DOHH2 (cell line): Measurements from ENCODE around the gene TP53AIP1.

ENCODE experiments used
- H3F3A ChIP-seq: fragments of 200-600 bp; sonication (generic), shearing (Covaris generic); 2 replicates; pipeline ENCODE4 v1.6.0; 2016; ENCODE audit warnings: antibody characterized with exemption, mild to moderate bottlenecking; ENCODE audit not compliant: control insufficient read depth, insufficient read depth
- H3K27ac ChIP-seq: fragments of 200-600 bp; sonication (generic); 2 replicates; pipeline ENCODE4 v1.5.1; 2014; ENCODE audit warnings: low read depth, mild to moderate bottlenecking, low read length, moderate library complexity
- H3K27me3 ChIP-seq: fragments of 200-600 bp; sonication (generic); 2 replicates; pipeline ENCODE4 v1.6.1; 2014; ENCODE audit warnings: mild to moderate bottlenecking, low read length, mixed read lengths; ENCODE audit not compliant: control insufficient read depth
- H3K36me3 ChIP-seq: fragments of 200-600 bp; sonication (generic); 2 replicates; pipeline ENCODE4 v1.6.1; 2014; ENCODE audit warnings: mild to moderate bottlenecking, low read length, moderate library complexity, mixed read lengths; ENCODE audit not compliant: control insufficient read depth
- H3K4me1 ChIP-seq: fragments of 200-600 bp; sonication (generic); 2 replicates; pipeline ENCODE4 v1.6.1; 2014; ENCODE audit warnings: mild to moderate bottlenecking, low read length, mixed read lengths; ENCODE audit not compliant: control insufficient read depth
- H3K4me2 ChIP-seq: fragments of 200-600 bp; sonication (generic); 2 replicates; pipeline ENCODE4 v1.6.0; 2014; ENCODE audit warnings: mild to moderate bottlenecking, low read length, moderate library complexity
- H3K4me3 ChIP-seq: fragments of 200-600 bp; sonication (generic); 2 replicates; pipeline ENCODE4 v1.5.1; 2014; ENCODE audit warnings: mild to moderate bottlenecking, low read length, mixed read lengths
- H3K79me2 ChIP-seq: fragments of 200-600 bp; sonication (generic); 2 replicates; pipeline ENCODE4 v1.6.1; 2014; ENCODE audit warnings: mild to moderate bottlenecking, low read length, mixed read lengths; ENCODE audit not compliant: control insufficient read depth
- H3K9me2 ChIP-seq: fragments of 200-600 bp; sonication (generic); replicated peaks from 2 replicates; pipeline ENCODE4 v1.6.1; 2014; ENCODE audit warnings: mild to moderate bottlenecking, low read length, mixed read lengths; ENCODE audit not compliant: control insufficient read depth
- H3K9me3 ChIP-seq: fragments of 200-600 bp; sonication (generic); 2 replicates; pipeline ENCODE4 v1.6.1; 2014; ENCODE audit warnings: antibody characterized with exemption, low read length, mixed read lengths; ENCODE audit not compliant: control insufficient read depth, insufficient read depth
- H4K20me1 ChIP-seq: fragments of 200-600 bp; sonication (generic); 2 replicates; pipeline ENCODE4 v1.6.0; 2014; ENCODE audit warnings: low read depth, mild to moderate bottlenecking, antibody characterized with exemption, low read length, moderate library complexity; ENCODE audit not compliant: control insufficient read depth, insufficient read depth
- EZH2phosphoT487 ChIP-seq: fragments of 200-600 bp; sonication (generic); IDR thresholded peaks from 2 replicates; pipeline ENCODE4 v1.6.1; 2017; ENCODE audit warnings: borderline replicate concordance, mild to moderate bottlenecking, antibody characterized with exemption, low read length, moderate library complexity, mixed read lengths
- TF ChIP-seq, protein P1 (sequence below): fragments of 200-600 bp; sonication (generic); IDR thresholded peaks from one replicate; pipeline ENCODE4 v1.5.1; 2014; ENCODE audit warnings: antibody characterized with exemption, mild to moderate bottlenecking, low read depth, low read length; ENCODE audit not compliant: poor library complexity, severe bottlenecking

The TP53AIP1 gene

DNA sequence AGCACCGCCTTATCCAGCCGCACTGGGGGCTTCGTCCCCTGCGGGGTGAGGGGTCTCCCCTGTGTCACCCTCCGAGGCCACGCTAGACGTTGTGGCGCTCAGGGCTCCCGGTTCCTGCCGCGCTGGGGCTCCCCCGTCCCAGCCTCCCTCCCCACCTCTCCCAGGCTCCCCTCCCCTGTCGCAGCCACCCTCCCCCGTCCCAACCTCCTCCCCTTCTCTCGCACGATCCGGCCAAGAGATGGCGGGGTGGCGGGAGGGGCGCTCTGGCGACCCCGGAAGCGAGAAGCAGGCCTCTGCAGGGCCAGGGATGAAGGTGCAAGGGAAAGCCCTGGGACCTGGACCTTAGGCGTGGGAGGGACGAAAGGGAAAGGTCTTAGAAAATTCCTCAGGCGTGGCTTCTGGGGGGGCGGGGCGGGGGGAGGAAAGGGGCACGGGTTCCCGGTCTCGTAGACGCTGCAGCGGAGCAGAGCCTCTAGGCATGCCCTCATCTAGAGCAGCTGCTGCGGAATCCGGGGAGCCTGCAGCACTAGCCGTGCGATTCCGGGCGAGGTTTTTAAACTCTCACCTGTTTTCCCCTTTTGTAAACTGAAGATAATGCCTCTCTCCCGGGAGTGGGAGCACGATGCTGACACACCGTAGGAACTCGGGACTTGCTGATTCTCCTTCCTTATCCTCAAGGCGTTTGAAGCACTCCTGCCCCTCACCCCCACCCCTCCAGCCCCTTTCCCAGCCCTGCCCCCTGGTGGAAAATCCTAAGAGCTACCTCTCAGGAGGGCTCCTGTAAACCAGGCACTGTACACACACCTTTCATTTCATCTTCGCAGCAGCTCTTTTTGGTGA lies 37.1 kb downstream of the TP53AIP1 start:
- H3K4me2 ChIP-seq = peak overlapping the region; percentile 78
- no peaks in the 10 kb centered on the region for H3F3A ChIP-seq
- H3K9me2 ChIP-seq = no peaks in the 10 kb centered on the region
- TF ChIP-seq, protein P1, sequence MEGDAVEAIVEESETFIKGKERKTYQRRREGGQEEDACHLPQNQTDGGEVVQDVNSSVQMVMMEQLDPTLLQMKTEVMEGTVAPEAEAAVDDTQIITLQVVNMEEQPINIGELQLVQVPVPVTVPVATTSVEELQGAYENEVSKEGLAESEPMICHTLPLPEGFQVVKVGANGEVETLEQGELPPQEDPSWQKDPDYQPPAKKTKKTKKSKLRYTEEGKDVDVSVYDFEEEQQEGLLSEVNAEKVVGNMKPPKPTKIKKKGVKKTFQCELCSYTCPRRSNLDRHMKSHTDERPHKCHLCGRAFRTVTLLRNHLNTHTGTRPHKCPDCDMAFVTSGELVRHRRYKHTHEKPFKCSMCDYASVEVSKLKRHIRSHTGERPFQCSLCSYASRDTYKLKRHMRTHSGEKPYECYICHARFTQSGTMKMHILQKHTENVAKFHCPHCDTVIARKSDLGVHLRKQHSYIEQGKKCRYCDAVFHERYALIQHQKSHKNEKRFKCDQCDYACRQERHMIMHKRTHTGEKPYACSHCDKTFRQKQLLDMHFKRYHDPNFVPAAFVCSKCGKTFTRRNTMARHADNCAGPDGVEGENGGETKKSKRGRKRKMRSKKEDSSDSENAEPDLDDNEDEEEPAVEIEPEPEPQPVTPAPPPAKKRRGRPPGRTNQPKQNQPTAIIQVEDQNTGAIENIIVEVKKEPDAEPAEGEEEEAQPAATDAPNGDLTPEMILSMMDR = peak; percentile 49
- TF ChIP-seq EZH2phosphoT487 = no peak
- peaks cover 11% of the 10 kb centered on the region for H3K4me1 ChIP-seq
- no peaks in the 10 kb centered on the region for H3K9me3 ChIP-seq
- H3K79me2 ChIP-seq = no peaks in the 10 kb centered on the region
- H3K27me3 ChIP-seq = peaks cover 70% of the 10 kb centered on the region
- H3K36me3 ChIP-seq = no peaks in the 10 kb centered on the region
- peak overlapping the region; percentile 73 for H3K4me3 ChIP-seq
- no peak overlapping the region for H3K27ac ChIP-seq
- no peaks in the 10 kb centered on the region for H4K20me1 ChIP-seq

DNA sequence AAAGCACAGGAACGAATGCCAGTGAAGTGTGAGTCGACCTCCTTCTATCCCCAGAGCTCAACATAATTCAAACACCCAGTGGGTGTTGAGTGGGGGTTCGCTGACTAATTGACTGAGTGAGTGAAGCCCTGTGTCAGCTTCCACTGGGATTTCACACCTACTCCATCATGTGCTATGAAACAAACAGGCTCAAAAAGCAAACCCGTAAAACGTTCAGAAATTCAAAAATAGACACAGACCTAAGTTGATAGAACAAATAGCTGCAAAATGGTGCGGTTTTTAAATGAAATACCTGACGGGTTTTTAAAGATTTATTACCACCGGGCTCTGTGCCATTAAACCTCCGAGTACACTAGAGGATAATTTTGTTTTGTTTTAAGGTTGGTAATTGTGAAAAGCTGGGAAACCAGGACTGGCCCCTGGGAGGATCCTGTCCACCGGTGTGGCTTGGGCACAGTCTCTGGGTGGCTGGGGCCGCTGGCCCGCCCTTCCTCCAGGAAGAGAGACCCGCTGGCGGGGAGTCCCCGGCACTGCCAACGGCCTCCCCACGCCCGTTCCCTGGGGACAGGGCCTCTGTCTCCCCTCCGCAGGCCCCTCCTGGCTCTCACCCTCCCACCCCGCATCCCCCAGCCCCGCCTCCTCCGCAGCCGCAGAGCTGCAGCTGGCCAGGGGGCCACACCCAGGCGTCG lies 37.9 kb downstream of the TP53AIP1 start:
- peak; percentile 10; the same call in 1 of the 2 replicates for TF ChIP-seq EZH2phosphoT487
- TF ChIP-seq, protein P1 = no peak
- Histone ChIP-seq H3K9me2 (no peaks in the 10 kb centered on the region), H3K27me3 (peaks cover 64% of the 10 kb centered on the region), H3K79me2 (no peaks in the 10 kb centered on the region), H3K36me3 (no peaks in the 10 kb centered on the region), H4K20me1 (no peaks in the 10 kb centered on the region), H3K4me1 (peaks cover 11% of the 10 kb centered on the region), H3K27ac (no peak overlapping the region), H3K9me3 (no peaks in the 10 kb centered on the region), H3F3A (no peaks in the 10 kb centered on the region), H3K4me2 (peak overlapping the region; percentile 78), H3K4me3 (peak overlapping the region; percentile 73)

DNA sequence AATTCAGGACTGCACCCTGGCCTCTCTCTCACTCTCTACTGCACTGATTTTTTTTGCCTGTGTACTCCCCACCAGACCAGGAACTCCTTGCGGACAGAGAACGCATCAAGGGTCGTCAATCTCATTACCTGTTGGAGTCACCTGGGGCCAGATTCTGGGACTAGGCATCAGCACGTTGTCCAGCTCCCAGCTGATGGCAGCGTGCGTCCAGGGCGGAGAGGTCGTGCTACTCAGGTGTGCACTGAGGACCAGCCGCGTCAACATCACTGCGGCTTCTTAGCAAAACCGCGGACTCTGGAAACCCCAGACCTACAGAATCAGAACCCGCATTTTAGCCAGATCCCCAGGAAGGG lies 38.4 kb downstream of the TP53AIP1 start:
- Histone ChIP-seq H4K20me1 (no peaks in the 10 kb centered on the region), H3K79me2 (no peaks in the 10 kb centered on the region), H3K4me1 (peaks cover 11% of the 10 kb centered on the region), H3F3A (no peaks in the 10 kb centered on the region), H3K27ac (no peak overlapping the region), H3K4me3 (no peak overlapping the region), H3K36me3 (no peaks in the 10 kb centered on the region), H3K27me3 (peaks cover 59% of the 10 kb centered on the region), H3K9me3 (no peaks in the 10 kb centered on the region), H3K9me2 (no peaks in the 10 kb centered on the region), H3K4me2 (no peak overlapping the region)
- peak; percentile 24; the same call in 1 of the 2 replicates for TF ChIP-seq EZH2phosphoT487
- TF ChIP-seq, protein P1 = no peak
